Measurements from ENCODE around the gene CINP. TPM values are rescaled to one million over a fixed set of nuclear protein-coding genes. Genes with fewer than 3 reads are reported as not detected.

Gene CINP
- total and polyA plus RNA-seq, 2 experiments from 2014 or later, result 54.0 to 63.1 TPM

DNA sequence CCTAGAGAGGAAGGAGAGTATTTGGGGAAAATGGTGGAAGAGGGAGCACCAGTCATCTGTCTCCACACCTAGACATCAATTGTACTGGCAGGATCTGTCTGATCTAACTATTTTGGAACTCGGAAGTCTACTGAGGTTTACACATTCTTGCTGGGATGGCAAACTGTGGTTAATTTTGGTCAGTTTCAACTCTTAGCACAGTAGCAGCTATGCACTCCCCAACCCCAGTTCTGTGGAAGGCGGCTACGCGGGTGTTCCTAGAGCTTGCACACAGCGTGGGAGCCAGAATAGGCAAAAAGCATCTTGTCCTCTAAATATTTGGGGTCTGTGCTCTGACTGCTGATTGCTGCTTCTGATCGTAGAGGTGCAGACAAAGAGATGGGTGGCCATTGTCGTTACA is 33.8 kb upstream of the CINP start:
- Histone ChIP-seq H3K4me3 (no peak overlapping the region), H3K27ac (ENCODE audit: low read depth) (no peak overlapping the region), H4K20me1 (replicated peaks; ENCODE audit: insufficient read depth) (no peaks in the 10 kb centered on the region), H2AFZ (no peak overlapping the region), H3K4me1 (ENCODE audit: insufficient read depth) (peaks cover 23% of the 10 kb centered on the region), H3K79me2 (replicated peaks; ENCODE audit: insufficient read depth) (no peaks in the 10 kb centered on the region), H3K9me2 (ENCODE audit: insufficient read depth) (no peaks in the 10 kb centered on the region), H3F3A (replicated peaks; ENCODE audit: low read depth) (no peaks in the 10 kb centered on the region), H3K27me3 (ENCODE audit: insufficient read depth) (no peaks in the 10 kb centered on the region), H3K36me3 (ENCODE audit: insufficient read depth) (0 out of 2 replicates have a peak, but pooled peaks cover 11% of the 10 kb centered on the region), H3K4me2 (no peak overlapping the region)
- Mint-ChIP-seq H3K9me3 (peaks cover 34% of the 10 kb centered on the region), H3K4me1 (peaks cover 22% of the 10 kb centered on the region), H3K27ac (peak overlapping the region; percentile 45; the same call in 1 of the 2 replicates), H3K4me3 (no peak overlapping the region), H3K36me3 (ENCODE audit: low read depth) (peaks cover 46% of the 10 kb centered on the region), H3K27me3 (ENCODE audit: insufficient read depth, low read depth, poor library complexity) (peaks cover 4% of the 10 kb centered on the region)
- TF ChIP-seq JUNB (IDR thresholded peaks at IDR 0.05; ENCODE audit: unreplicated experiment), result no peak
- no peak for TF ChIP-seq EZH2phosphoT487 (IDR thresholded peaks at IDR 0.05; ENCODE audit: unreplicated experiment)
- TF ChIP-seq, protein P1, sequence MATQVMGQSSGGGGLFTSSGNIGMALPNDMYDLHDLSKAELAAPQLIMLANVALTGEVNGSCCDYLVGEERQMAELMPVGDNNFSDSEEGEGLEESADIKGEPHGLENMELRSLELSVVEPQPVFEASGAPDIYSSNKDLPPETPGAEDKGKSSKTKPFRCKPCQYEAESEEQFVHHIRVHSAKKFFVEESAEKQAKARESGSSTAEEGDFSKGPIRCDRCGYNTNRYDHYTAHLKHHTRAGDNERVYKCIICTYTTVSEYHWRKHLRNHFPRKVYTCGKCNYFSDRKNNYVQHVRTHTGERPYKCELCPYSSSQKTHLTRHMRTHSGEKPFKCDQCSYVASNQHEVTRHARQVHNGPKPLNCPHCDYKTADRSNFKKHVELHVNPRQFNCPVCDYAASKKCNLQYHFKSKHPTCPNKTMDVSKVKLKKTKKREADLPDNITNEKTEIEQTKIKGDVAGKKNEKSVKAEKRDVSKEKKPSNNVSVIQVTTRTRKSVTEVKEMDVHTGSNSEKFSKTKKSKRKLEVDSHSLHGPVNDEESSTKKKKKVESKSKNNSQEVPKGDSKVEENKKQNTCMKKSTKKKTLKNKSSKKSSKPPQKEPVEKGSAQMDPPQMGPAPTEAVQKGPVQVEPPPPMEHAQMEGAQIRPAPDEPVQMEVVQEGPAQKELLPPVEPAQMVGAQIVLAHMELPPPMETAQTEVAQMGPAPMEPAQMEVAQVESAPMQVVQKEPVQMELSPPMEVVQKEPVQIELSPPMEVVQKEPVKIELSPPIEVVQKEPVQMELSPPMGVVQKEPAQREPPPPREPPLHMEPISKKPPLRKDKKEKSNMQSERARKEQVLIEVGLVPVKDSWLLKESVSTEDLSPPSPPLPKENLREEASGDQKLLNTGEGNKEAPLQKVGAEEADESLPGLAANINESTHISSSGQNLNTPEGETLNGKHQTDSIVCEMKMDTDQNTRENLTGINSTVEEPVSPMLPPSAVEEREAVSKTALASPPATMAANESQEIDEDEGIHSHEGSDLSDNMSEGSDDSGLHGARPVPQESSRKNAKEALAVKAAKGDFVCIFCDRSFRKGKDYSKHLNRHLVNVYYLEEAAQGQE (IDR thresholded peaks at IDR 0.05; ENCODE audit: unreplicated experiment), result no peak
- no peak for TF ChIP-seq POLR2AphosphoS5 (IDR thresholded peaks at IDR 0.05; ENCODE audit: low read depth)
- TF ChIP-seq ZNF331 (CRISPR knock-in tag; IDR thresholded peaks at IDR 0.05; ENCODE audit: low read depth), result no peak
- no peak for TF ChIP-seq EZH2 (IDR thresholded peaks at IDR 0.05; ENCODE audit: low read depth, unreplicated experiment)
- TF ChIP-seq ETS1 (IDR thresholded peaks at IDR 0.05), result no peak
- no peak for TF ChIP-seq CREB1 (CRISPR knock-in tag; IDR thresholded peaks at IDR 0.05; ENCODE audit: low read depth)
- TF ChIP-seq NANOG (IDR thresholded peaks at IDR 0.05; ENCODE audit: borderline replicate concordance), result no peak
- no peak for TF ChIP-seq ZNF462 (CRISPR knock-in tag; IDR thresholded peaks at IDR 0.05)
- TF ChIP-seq, protein P2, sequence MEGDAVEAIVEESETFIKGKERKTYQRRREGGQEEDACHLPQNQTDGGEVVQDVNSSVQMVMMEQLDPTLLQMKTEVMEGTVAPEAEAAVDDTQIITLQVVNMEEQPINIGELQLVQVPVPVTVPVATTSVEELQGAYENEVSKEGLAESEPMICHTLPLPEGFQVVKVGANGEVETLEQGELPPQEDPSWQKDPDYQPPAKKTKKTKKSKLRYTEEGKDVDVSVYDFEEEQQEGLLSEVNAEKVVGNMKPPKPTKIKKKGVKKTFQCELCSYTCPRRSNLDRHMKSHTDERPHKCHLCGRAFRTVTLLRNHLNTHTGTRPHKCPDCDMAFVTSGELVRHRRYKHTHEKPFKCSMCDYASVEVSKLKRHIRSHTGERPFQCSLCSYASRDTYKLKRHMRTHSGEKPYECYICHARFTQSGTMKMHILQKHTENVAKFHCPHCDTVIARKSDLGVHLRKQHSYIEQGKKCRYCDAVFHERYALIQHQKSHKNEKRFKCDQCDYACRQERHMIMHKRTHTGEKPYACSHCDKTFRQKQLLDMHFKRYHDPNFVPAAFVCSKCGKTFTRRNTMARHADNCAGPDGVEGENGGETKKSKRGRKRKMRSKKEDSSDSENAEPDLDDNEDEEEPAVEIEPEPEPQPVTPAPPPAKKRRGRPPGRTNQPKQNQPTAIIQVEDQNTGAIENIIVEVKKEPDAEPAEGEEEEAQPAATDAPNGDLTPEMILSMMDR (conservative IDR thresholded peaks at IDR 0.05; ENCODE audit: low read depth in 2 of 2), result no peak
- no peak for TF ChIP-seq STAT1 (IDR thresholded peaks at IDR 0.05; ENCODE audit: unreplicated experiment)
- no peak for TF ChIP-seq ZNF114 (CRISPR knock-in tag; IDR thresholded peaks at IDR 0.05)
- DNase-seq (ENCODE audit: low spot score), result no peak
- ATAC-seq, result no peak
